B cell (primary cell): ENCODE measurements around the gene TMPRSS11A. TPM values are rescaled to one million over a fixed set of nuclear protein-coding genes. Genes with fewer than 3 reads are reported as not detected.

Experiments
- ATAC-seq: fragments of 200-7000 bp; cut with Tn5 transposase; one replicate; pipeline ENCODE4 v1.10.0; 2021; ENCODE audit warnings: low read depth, mild to moderate bottlenecking, moderate number of reproducible peaks, moderate library complexity
- CTCF ChIA-PET: fragments of 350-600 bp; sonication (Branson Sonifier 250); formaldehyde crosslinking; loops from one replicate; lab custom pipeline; 2021; ENCODE audit warnings: antibody characterized with exemption, inconsistent platforms; lab: Charles Lee
- POLR2A ChIA-PET: fragments of 350-600 bp; sonication (Branson Sonifier 250); formaldehyde crosslinking; loops from one replicate; lab custom pipeline; 2021; ENCODE audit warnings: antibody characterized with exemption; lab: Charles Lee
- DNase-seq: peaks from one replicate; pipeline ENCODE4 v3.0.0; 2013
- H2AFZ ChIP-seq: 2 replicates; pipeline ENCODE4 v1.6.1; 2012; ENCODE audit warnings: mild to moderate bottlenecking, low read depth, low read length; ENCODE audit not compliant: insufficient read depth, poor library complexity, severe bottlenecking
- H3K27ac ChIP-seq, 2 donors: 1 replicate in 1 of 2; 2 replicates in 1 of 2; pipeline ENCODE4 v1.5.1; 2012 to 2013; ENCODE audit warnings: low read length in 2 of 2, mild to moderate bottlenecking in 2 of 2, moderate library complexity in 1 of 2
- H3K27me3 ChIP-seq, 4 experiments: fragments of 200-600 bp in 1 of 4; sonication (generic) in 1 of 4; replicated peaks in 1 of 4; 1 replicate in 2 of 4; 2 replicates in 2 of 4; pipeline versions ENCODE4 v1.6.1 to v1.7.0; 2013 to 2016; ENCODE audit warnings: low read length in 3 of 4, mild to moderate bottlenecking in 2 of 4, mixed read lengths in 1 of 4, moderate library complexity in 1 of 4; ENCODE audit not compliant: insufficient read depth in 4 of 4, control insufficient read depth in 3 of 4; ENCODE audit errors: control extremely low read depth in 1 of 4
- H3K36me3 ChIP-seq, 2 experiments: replicated peaks in 1 of 2; 1 replicate in 1 of 2; 2 replicates in 1 of 2; pipeline versions ENCODE4 v1.6.1 to v1.7.1; 2013; ENCODE audit warnings: low read length in 1 of 2; ENCODE audit not compliant: insufficient read depth in 2 of 2, control insufficient read depth in 1 of 2; ENCODE audit errors: control extremely low read depth in 1 of 2, extremely low read depth in 1 of 2
- H3K4me1 ChIP-seq, 2 donors: fragments of 200-600 bp in 1 of 2; sonication (generic) in 1 of 2; 1 replicate in 1 of 2; 2 replicates in 1 of 2; pipeline versions ENCODE4 v1.5.1 to v1.6.1; 2013 to 2017; ENCODE audit warnings: low read length in 2 of 2; ENCODE audit not compliant: control insufficient read depth in 2 of 2, insufficient read depth in 2 of 2
- H3K4me2 ChIP-seq: replicated peaks from 2 replicates; pipeline ENCODE3; 2012; ENCODE audit warnings: mild to moderate bottlenecking, low read depth, low read length; ENCODE audit not compliant: poor library complexity, severe bottlenecking
- H3K4me3 ChIP-seq, 5 experiments: fragments of 200-600 bp in 1 of 5; sonication (generic) in 1 of 5; 1 replicate in 3 of 5; 2 replicates in 2 of 5; pipeline versions ENCODE4 v1.5.1 to v1.7.0; 2011 to 2016; ENCODE audit warnings: low read length in 4 of 5, mild to moderate bottlenecking in 4 of 5, low read depth in 2 of 5, control low read depth in 1 of 5, moderate library complexity in 1 of 5; ENCODE audit not compliant: insufficient read depth in 1 of 5; ENCODE audit errors: control extremely low read depth in 1 of 5, extremely low read depth in 1 of 5
- H3K79me2 ChIP-seq: fragments of 200-600 bp; sonication (generic); one replicate; pipeline ENCODE4 v1.6.0; 2016; ENCODE audit warnings: low read length; ENCODE audit not compliant: control insufficient read depth, insufficient read depth
- H3K9ac ChIP-seq: fragments of 200-600 bp; sonication (generic); 2 replicates; pipeline ENCODE4 v1.6.1; 2017; ENCODE audit warnings: mild to moderate bottlenecking, low read length, moderate library complexity
- H3K9me3 ChIP-seq, 3 donors: one replicate each; pipeline versions ENCODE4 v1.6.1 to v1.7.1; 2013; ENCODE audit warnings: low read length in 2 of 3; ENCODE audit not compliant: control insufficient read depth in 2 of 3, insufficient read depth in 1 of 3; ENCODE audit errors: control extremely low read depth in 1 of 3
- H4K20me1 ChIP-seq: 2 replicates; pipeline ENCODE4 v1.6.0; 2012; ENCODE audit warnings: mild to moderate bottlenecking, low read length; ENCODE audit not compliant: insufficient read depth, control insufficient read depth, poor library complexity, severe bottlenecking
- H3K27ac Mint-ChIP-seq: one replicate; pipeline ENCODE4 v1.8.0; 2021; ENCODE audit warnings: mixed read lengths
- H3K27me3 Mint-ChIP-seq: one replicate; pipeline ENCODE4 v1.8.0; 2021; ENCODE audit warnings: mixed read lengths
- H3K4me1 Mint-ChIP-seq: one replicate; pipeline ENCODE4 v1.8.0; 2021; ENCODE audit warnings: mixed read lengths
- H3K4me3 Mint-ChIP-seq: one replicate; pipeline ENCODE4 v1.8.0; 2021; ENCODE audit warnings: mixed read lengths
- H3K9me3 Mint-ChIP-seq: one replicate; pipeline ENCODE4 v1.8.0; 2022; ENCODE audit warnings: mixed read lengths; ENCODE audit not compliant: insufficient read depth
- EZH2 ChIP-seq: IDR thresholded peaks from 2 replicates; pipeline ENCODE4 v1.6.1; 2012; ENCODE audit warnings: borderline replicate concordance, low read depth, mild to moderate bottlenecking, moderate library complexity, low read length; ENCODE audit not compliant: insufficient read depth, poor library complexity, severe bottlenecking
- WGBS: methylation state at CpG from one replicate; pipeline ENCODE4 v1.1.5; 2013; ENCODE audit warnings: missing lambda C conversion rate; ENCODE audit not compliant: insufficient coverage; 5-methylcytosine and 5-hydroxymethylcytosine counted together
- intact Hi-C: fragments of 100-400 bp; cut with micrococcal nuclease; formaldehyde crosslinking; loops from one replicate; pipeline ENCODE4 v1.10.0; 2022
- polyA plus RNA-seq: library from polyadenylated mRNA; depleted of rRNA; stranded (reverse); fragments of >200 nt; gene quantifications from 2 replicates; pipeline ENCODE4 v1.2.3, GENCODE V29; 2012
- total RNA-seq, 2 donors: library from RNA; stranded (reverse); fragments of 120-200 nt in 1 of 2; gene quantifications; 1 replicate in 1 of 2; 2 replicates in 1 of 2; pipeline versions ENCODE4 v1.2.3 to v1.2.4, GENCODE V29; 2013 to 2022
- TF ChIP-seq, protein P1 (sequence below): fragments of 200-600 bp; IDR thresholded peaks from one replicate; pipeline ENCODE4 v1.8.0; 2022; ENCODE audit warnings: antibody characterized with exemption, mild to moderate bottlenecking

TMPRSS11A gene
- total and polyA plus RNA-seq, 2 donors (not counting 1 experiment from before 2014, with no cell fraction given), result not detected

DNA sequence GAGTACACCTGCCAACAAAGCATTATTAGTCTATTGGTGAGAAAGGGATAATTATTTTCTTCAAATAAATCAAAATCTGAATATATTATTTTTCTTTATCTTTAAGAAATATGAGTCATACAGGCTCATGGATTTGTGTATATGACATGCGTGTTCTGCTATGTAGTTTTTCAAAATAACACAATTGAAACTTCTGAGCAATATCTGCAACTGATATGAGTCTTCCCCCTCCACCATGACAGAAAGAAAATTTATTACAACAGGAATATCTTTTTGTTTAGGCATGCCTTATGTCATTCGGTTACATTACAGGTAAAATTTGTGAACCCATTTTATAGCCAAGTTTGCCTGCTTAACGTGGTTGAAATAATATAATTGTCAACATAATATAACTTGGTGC lies 32.0 kb downstream of the TMPRSS11A start:
- Histone ChIP-seq H3K27me3 (no peaks in the 10 kb centered on the region), H3K9me3 (peaks cover 0 to 11% (median 0%) of the 10 kb centered on the region in 3 donors), H3K36me3 (no peaks in the 10 kb centered on the region), H3K4me1 (no peaks in the 10 kb centered on the region), H4K20me1 (no peaks in the 10 kb centered on the region), H3K4me3 (no peak overlapping the region), H3K79me2 (no peaks in the 10 kb centered on the region), H3K4me2 (no peak overlapping the region), H2AFZ (no peak overlapping the region), H3K27ac (no peak overlapping the region), H3K9ac (no peak overlapping the region)
- no peak overlapping the region for H3K4me3 Mint-ChIP-seq
- CTCF ChIA-PET, result no interaction called here
- H3K4me1 Mint-ChIP-seq, result peaks cover 2% of the 10 kb centered on the region
- intact Hi-C loops, result no loop called here
- no CpG with 5 or more reads among the region's 3 CpGs for WGBS
- H3K27me3 Mint-ChIP-seq, result peaks cover 6% of the 10 kb centered on the region
- TF ChIP-seq, protein P1, sequence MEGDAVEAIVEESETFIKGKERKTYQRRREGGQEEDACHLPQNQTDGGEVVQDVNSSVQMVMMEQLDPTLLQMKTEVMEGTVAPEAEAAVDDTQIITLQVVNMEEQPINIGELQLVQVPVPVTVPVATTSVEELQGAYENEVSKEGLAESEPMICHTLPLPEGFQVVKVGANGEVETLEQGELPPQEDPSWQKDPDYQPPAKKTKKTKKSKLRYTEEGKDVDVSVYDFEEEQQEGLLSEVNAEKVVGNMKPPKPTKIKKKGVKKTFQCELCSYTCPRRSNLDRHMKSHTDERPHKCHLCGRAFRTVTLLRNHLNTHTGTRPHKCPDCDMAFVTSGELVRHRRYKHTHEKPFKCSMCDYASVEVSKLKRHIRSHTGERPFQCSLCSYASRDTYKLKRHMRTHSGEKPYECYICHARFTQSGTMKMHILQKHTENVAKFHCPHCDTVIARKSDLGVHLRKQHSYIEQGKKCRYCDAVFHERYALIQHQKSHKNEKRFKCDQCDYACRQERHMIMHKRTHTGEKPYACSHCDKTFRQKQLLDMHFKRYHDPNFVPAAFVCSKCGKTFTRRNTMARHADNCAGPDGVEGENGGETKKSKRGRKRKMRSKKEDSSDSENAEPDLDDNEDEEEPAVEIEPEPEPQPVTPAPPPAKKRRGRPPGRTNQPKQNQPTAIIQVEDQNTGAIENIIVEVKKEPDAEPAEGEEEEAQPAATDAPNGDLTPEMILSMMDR, result no peak
- TF ChIP-seq EZH2, result no peak
- POLR2A ChIA-PET, result no interaction called here
- DNase-seq (no peak), ATAC-seq (no peak)
- H3K27ac Mint-ChIP-seq, result no peak overlapping the region
- no peaks in the 10 kb centered on the region for H3K9me3 Mint-ChIP-seq

DNA sequence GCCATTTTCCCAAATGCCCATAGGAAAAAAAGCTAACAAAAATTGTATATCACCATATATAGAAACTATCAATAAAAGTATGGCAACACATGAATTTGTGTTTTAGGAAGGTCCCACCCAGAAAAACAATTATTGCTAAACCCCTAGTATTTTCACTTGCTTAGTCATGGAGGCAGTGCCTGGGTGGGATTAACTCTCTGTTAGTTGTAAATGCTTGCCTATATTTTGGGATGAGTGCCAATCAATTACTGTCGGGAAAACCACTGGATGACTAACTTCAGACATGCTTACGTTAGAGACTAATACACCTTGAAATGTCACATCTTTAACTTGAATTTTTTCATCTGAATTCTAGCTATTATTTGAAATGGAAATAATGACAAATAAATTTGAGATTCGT lies 33.9 kb downstream of the TMPRSS11A start:
- no peaks in the 10 kb centered on the region for H3K79me2 ChIP-seq
- no peak overlapping the region for H3K4me3 ChIP-seq
- Mint-ChIP-seq H3K4me1 (no peaks in the 10 kb centered on the region), H3K4me3 (no peak overlapping the region), H3K27me3 (peaks cover 6% of the 10 kb centered on the region), H3K27ac (no peak overlapping the region), H3K9me3 (no peaks in the 10 kb centered on the region)
- POLR2A ChIA-PET, result no interaction called here
- no peaks in the 10 kb centered on the region for H4K20me1 ChIP-seq
- TF ChIP-seq, protein P1, result no peak
- no peak for TF ChIP-seq EZH2
- H3K9ac ChIP-seq, result no peak overlapping the region
- intact Hi-C loops, result no loop called here
- H2AFZ ChIP-seq, result no peak overlapping the region
- DNase-seq, result no peak
- H3K9me3 ChIP-seq, result peaks cover 0 to 11% (median 0%) of the 10 kb centered on the region in 3 donors
- CTCF ChIA-PET, result no interaction called here
- no peak overlapping the region for H3K4me2 ChIP-seq
- WGBS, result no CpG with 5 or more reads among the region's 3 CpGs
- no peaks in the 10 kb centered on the region for H3K4me1 ChIP-seq
- no peaks in the 10 kb centered on the region for H3K36me3 ChIP-seq
- no peaks in the 10 kb centered on the region for H3K27me3 ChIP-seq
- no peak for ATAC-seq
- no peak overlapping the region for H3K27ac ChIP-seq
